ENCODE results near the gene HYOU1.

DNA sequence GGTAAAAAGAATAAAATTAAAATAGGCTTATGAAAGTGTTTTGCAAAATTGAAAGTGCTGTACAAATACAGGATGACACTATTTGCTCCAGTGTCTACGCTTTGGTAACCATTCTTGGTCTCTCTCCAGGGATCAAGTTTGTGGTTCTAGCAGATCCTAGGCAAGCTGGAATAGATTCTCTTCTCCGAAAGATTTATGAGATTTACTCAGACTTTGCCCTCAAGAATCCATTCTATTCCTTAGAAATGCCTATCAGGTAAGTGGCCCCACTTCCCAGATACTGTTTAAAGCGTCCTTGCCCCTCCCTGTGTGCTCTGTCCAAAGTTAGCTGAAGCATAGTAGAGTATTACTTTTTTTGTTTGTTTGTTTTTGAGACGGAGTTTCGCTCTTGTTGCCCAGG lies 35.4 kb downstream of the HYOU1 start:
- TF ChIP-seq RAD21 (IDR thresholded peaks at IDR 0.05 in 1 of 2, conservative IDR thresholded peaks at IDR 0.05 in 1 of 2; ENCODE audit: low read depth in 2 of 2, low read length in 2 of 2) (no peak), POLR2A (IDR thresholded peaks at IDR 0.05; ENCODE audit: control extremely low read depth in 1 of 2, low read depth in 2 of 2, low read length in 2 of 2) (no peak), CTCF (IDR thresholded peaks at IDR 0.05; ENCODE audit: control extremely low read depth in 1 of 3, insufficient read depth in 1 of 3, low read depth in 1 of 3, low read length in 3 of 3) (no peak), TAF1 (IDR thresholded peaks at IDR 0.05; ENCODE audit: low read depth, low read length) (no peak)

All from H1 (cell line).